ENCODE data around the gene NFATC3.

Gene NFATC3

GRCh38 chr16:68190736-68191510 is 105.8 kb downstream of the NFATC3 start:
- DNase-seq, result no peak

GRCh38 chr16:68194251-68194650 is 109.1 kb downstream of the NFATC3 start:
- DNase-seq, result no peak

- no peak for DNase-seq
Observed at GRCh38 chr16:68197250-68197649, 112.1 kb downstream of the NFATC3 start.

DNA sequence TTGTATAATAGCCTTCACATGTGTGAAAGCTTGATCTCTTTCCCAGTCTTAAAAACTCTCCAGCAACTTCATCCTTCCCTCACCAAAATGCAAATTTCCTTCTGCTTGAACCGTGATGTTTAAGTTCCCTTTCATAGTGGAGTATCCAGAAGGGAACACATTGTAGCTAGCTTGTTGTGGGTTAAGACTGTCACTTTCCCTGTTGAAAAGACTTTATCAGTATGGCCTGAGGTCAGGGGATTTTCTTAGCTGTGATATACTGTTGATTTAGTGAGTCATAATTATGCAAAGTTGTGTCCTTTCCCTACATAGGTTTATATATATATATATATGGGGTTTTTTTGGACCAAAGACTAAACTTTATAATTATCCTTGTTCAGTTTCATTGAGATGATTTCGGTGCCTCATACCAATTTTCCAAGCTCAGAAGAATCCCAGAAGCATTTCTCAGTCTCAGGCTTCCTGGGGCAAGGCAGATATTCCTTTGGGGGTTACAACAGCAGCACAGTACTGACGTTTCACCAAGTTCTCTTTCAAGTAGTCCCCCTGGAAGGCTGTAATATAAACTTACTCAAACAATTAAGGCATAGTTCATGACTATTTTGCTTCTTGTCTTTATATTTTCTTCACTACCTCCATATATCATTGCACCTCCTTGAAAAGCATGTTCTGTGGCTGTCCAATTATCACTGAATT is 115.1 kb downstream of the NFATC3 start:
- no peak for DNase-seq

DNA sequence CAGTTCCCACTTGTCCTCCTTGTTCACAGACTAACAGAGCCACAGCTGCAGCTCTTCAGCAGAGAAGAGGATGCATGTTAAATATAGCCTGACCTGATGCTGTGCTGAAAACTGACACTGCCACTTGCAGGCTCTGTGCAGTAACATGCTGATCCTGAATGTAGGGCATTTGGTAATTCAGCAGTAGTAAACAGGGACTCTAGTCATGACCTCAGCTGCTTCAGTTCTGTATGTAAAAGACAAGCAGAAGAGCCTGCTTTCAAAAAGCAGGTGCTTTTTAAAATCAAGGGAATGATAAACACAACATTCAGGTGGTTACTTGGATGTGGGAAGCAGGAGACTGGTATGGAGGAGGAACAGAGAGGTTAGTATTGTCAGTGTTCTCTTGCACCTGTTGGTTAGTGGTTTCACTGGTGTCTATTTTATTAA is 116.9 kb downstream of the NFATC3 start:
- no peak for DNase-seq

DNA sequence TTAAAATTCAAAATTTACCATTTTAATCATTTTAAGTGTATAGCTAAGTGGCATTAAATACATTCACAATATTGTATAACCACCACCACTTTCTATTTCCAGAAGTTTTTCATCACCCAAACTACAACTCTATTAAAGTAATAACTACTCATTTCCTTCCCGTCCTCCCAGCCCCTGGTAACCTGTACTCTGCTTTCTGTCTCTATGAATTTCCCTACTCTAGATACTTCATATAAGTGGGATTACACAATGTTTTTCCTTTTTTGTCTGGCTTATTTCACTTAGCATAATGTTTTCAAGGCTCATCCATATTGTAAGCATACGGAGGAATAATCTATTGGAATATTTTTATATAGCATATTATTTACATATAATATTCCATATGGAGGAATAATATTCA is 121.1 kb downstream of the NFATC3 start:
- DNase-seq, result no peak

- no peak for DNase-seq
Observed at GRCh38 chr16:68214726-68215125, 129.6 kb downstream of the NFATC3 start.

DNA sequence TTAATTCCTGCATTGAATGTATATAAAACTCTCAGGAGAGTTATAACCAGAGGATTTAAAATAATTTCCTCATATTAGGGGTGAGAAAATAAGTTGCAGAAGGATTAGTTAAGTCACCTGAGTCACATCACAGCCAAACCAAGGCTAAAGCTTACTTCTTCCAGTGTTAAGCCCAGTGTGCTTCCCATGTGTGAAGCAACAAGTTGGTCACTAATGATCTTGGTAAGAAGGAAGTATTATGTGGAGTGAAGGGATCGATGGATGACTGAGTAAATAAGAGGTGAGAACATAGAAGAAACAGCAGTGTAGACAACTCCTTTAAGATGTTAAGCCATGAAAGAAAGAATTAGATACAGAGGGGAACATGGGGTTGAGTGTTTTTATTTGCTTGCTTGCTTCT is 130.1 kb downstream of the NFATC3 start:
- no peak for DNase-seq

- DNase-seq, result no peak
Observed at GRCh38 chr16:68216240-68216639, 131.1 kb downstream of the NFATC3 start.

- DNase-seq, result no peak
Observed at GRCh38 chr16:68217506-68217905, 132.3 kb downstream of the NFATC3 start.

GRCh38 chr16:68219725-68220351 is 134.7 kb downstream of the NFATC3 start:
- DNase-seq, result no peak

GRCh38 chr16:68223072-68223471 is 137.9 kb downstream of the NFATC3 start:
- DNase-seq, result no peak

DNA sequence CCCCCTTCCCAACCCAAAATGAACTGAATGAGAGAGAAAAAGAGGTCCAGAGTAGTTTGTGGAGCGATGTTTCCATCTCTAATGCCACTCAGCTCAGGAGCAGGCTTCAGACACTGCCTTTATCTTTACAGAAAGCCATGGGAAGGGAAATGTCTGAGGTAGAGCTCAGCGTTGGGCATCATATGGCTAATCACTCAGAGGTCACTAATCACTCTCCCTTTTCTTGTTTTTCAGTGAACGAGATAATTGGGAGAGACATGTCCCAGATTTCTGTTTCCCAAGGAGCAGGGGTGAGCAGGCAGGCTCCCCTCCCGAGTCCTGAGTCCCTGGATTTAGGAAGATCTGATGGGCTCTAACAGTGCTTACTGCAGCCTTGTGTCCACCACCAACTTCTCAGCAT is 140.9 kb downstream of the NFATC3 start:
- DNase-seq, result no peak

DNA sequence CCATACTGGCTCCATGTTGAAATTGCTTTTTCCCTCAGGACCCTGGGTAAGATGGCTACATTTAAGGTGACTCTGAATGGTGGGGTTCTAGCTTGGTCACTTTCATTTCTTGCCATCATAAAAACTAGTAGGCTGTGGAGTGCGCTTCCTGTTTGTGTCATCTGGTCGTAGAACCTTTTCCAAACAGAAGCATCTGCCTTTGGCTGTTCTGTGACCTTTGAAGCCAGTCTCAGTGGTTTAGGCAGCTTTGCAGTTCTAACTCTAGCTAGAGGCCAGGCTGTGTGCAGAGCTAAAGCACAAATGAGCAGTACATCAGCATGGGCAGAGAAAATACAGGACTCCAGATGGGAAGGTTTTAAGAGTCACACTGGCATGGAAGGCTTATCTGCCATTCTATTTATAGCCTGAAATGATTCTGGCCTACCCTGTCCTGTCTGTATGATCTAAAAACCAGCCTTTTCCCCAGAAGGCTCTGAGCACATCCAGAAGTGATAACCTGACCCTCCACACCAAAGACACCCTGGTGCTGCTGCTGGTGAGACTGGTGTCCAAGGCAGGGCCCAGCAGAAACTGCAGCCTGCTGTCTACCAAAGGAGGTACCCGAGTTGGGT is 142.1 kb downstream of the NFATC3 start:
- DNase-seq, result no peak

GRCh38 chr16:68227850-68228553 is 142.8 kb downstream of the NFATC3 start:
- DNase-seq, result no peak

GRCh38 chr16:68228652-68229051 is 143.5 kb downstream of the NFATC3 start:
- no peak for DNase-seq

DNA sequence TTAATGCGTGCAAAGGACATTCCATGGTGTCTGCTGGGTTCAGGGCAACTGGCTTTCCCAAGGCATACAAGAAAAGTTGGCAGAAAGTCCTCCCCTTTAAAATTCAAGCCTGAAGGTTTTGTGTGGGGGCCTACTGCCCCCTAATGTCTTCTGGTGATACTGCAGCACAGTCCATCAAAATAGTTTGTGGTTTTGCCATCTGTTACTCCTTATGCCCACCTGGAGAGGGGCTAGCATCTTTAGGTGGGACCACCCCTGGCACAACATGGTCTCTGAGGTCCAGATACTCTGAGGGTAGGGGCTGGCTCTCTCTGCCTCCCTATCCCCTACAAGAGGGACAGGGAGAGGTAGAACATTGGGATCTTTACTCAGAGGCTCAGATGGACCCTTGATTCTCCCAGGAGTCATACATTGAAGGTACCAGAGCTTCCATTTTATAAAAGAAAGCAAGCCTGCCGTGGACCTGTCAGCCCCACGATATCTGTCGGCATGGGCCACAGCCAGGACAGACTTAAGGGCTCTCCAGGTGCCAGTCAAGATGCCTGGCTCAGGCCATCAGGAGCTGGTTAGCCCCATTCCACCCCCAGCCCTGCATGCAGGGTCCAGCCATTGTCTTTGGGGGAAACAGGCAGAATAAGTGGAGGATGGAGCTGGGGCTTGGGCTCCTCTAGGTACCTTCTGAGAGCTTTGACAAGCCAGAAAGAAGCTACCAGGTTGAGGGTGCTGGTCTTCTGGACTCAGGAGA is 144.4 kb downstream of the NFATC3 start:
- DNase-seq, result no peak

- DNase-seq, result no peak
Observed at GRCh38 chr16:68230176-68230571, 145.0 kb downstream of the NFATC3 start.

DNA sequence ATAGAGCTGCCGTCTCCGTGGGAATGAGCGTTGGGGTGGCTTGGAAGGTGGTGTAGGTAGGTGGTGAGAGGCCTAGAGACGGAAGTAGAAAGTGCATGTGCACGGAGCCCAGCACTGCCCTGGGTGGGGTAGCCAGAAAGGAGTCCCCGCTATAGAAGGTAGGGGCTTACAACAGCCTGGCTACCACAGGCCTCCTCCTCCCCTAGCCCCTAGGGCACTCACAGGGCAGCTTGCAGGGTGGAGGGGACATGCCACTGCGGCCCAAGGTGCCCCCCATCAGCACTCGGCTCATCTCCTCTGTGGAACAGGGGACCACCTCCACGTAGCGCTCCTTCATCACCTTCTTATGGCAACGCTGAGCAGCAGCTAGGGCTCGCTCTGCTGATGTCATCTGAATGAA is 145.8 kb downstream of the NFATC3 start:
- no peak for DNase-seq

- DNase-seq, result no peak
Observed at GRCh38 chr16:68231384-68232136, 146.4 kb downstream of the NFATC3 start.

DNA sequence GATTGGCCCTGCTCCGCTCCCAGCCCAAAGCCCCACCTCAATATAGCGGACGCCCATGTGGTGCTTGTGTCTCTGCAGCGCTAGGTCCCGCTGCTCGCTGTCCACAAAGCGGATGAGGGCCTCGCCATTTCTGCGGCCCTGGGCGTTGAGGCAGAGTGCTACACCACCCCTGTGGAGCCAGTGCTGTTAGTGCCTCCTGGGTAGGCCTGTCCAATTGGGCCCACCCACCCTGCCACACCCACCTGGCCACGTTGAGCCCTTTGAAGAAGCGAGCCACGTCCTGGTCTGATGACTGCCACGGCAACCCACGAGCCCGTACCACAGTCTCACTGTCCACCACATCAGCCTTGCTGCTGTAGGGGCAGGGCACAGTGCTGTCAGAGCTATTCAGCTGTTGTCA is 147.2 kb downstream of the NFATC3 start:
- no peak for DNase-seq

All from stimulated activated naive CD4-positive, alpha-beta T cell treated with Interleukin-2 at 50 U/mL for 16 hours (primary cell).